ENCODE data around the gene RTP5.

RTP5 gene

DNA sequence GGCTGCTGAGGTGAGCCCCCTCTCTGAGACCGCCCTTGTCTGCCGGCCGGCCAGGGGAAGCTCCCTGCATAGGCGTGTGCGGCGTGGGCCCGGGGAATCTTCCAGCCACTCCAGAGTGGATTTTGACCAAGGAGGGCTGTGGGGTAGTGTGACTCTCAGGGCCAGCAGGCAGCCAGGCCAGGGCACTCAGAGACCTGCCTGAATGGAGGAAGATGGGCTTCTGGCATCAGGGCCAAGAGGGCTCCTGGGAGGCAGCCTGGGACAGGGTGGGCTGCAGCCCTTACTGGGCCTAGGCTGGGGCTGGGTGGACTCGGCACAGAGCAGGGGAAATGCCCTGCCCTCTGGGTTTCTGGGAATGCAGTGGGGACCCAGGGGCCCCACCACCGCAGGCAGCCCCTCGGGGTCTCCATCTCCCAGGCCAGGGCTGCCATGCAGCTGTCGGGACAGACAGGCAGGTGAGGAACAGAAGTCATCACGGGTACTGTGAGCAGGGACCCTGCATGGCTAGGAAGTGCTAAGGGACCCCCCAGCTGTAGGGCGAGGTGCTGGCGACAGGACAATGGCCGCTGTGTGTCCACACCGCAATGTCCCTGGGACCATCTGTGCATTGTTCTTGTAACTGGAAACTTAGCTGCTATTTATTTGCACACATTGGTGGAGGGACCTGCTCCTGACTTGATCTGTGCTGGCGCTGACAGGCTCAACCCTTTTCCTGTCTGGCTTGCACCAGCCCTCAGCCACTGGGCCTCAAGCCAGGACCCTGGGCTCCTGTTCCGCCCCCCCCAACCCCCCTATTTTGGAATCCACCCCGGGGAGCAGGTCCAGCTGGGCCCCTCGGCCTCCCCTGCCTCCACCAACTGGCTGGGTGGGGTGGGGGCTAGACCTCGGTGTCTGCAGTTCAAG, 14.9 kb upstream of the RTP5 start:
- in situ Hi-C loops (cut with MboI; ENCODE audit: low pct_unique_long_range_greater_than_20kb, low sequenced_read_pairs, unreplicated experiment): no loop called here
- no peak for DNase-seq (ENCODE audit: low spot score)
- TF ChIP-seq, protein P1, sequence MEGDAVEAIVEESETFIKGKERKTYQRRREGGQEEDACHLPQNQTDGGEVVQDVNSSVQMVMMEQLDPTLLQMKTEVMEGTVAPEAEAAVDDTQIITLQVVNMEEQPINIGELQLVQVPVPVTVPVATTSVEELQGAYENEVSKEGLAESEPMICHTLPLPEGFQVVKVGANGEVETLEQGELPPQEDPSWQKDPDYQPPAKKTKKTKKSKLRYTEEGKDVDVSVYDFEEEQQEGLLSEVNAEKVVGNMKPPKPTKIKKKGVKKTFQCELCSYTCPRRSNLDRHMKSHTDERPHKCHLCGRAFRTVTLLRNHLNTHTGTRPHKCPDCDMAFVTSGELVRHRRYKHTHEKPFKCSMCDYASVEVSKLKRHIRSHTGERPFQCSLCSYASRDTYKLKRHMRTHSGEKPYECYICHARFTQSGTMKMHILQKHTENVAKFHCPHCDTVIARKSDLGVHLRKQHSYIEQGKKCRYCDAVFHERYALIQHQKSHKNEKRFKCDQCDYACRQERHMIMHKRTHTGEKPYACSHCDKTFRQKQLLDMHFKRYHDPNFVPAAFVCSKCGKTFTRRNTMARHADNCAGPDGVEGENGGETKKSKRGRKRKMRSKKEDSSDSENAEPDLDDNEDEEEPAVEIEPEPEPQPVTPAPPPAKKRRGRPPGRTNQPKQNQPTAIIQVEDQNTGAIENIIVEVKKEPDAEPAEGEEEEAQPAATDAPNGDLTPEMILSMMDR (IDR thresholded peaks at IDR 0.05; ENCODE audit: extremely low read depth, insufficient read depth, missing control alignments): no peak

DNA sequence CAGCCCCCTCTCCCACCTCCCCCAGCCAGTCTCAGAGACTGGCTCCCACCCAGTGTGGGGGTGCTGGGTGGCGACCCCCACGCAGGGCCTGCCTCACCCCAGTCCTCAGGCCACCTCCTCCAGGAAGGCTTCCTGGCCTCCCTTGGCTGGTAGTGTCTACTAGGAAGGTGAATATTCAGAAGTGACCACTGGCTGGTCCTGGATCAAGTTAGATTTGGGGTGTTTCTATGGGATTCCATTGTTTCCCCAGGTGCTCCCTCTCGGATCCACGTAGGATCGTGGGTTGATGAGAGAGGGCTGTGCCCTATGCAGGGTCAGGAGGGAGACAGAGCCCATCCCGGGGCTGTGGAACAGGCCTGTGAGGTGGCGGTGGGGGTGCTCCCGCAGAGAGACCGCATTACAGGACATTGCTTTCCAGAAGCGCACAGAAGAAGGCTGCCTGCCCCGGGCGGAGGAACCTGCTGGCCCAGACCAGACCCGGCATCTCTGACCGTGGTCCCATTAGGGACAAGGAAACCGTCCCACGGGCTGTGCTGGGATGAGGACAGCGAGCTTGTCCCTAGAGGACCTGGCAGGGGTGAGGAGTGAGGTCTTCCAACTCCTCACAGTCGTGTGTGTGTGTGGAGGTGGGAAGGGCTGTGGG, 14.2 kb upstream of the RTP5 start:
- in situ Hi-C loops (cut with MboI; ENCODE audit: low pct_unique_long_range_greater_than_20kb, low sequenced_read_pairs, unreplicated experiment): no loop called here
- TF ChIP-seq, protein P1 (IDR thresholded peaks at IDR 0.05; ENCODE audit: extremely low read depth, insufficient read depth, missing control alignments): no peak
- DNase-seq (ENCODE audit: low spot score): no peak

DNA sequence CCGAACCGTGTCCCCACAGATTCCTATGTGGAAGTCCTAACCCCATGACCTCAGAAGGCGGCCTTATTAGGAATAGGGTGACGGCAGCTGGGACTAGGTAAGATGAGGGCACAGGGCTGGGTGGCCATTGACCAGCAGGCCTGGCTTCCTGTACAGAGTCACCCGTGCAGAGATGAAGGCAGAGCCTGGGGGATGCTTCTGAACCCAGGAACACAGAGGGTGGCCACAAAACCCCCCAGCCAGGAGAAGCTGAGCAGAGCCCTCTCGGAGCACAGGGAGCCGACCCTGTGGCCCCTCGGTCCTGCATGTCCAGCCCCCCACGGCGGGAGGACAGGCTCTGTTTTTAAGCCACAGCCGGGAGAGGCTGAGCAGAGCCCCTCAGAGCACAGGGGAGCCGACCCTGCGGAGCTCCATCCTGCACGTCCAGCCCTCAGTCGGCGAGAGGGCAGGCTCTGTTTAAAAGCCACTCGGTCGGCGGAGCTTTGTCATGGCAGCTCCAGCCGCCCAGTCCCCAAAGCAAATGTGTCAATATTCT, 13.6 kb upstream of the RTP5 start:
- in situ Hi-C loops (cut with MboI; ENCODE audit: low pct_unique_long_range_greater_than_20kb, low sequenced_read_pairs, unreplicated experiment): no loop called here
- no peak for DNase-seq (ENCODE audit: low spot score)
- TF ChIP-seq, protein P1 (IDR thresholded peaks at IDR 0.05; ENCODE audit: extremely low read depth, insufficient read depth, missing control alignments): no peak

DNA sequence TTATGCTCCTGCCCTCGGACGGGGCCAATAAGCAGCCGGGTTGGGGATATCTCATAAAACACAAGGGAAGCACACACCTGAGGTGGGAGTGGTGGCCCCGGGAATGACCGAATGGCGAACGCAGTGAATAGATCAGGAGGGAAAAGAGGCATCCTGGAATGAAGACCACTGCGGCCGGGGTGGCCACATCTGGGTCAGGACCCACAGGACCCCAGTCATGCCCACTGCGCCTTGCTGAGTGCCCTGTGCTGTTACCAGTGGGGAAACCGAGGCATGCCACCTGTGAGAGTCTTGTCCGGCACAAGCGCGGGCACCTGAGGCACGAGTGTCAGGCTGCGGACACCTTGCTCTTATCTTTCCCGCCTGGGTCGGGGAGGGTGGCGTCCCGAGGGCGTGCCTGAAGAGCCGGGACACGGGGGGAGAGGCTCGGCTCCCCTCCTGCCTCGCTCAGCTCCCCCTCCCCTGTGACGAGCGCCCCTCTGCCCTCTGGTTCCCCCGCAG, 12.4 kb upstream of the RTP5 start:
- DNase-seq (ENCODE audit: low spot score): no peak
- in situ Hi-C loops (cut with MboI; ENCODE audit: low pct_unique_long_range_greater_than_20kb, low sequenced_read_pairs, unreplicated experiment): no loop called here
- TF ChIP-seq, protein P1 (IDR thresholded peaks at IDR 0.05; ENCODE audit: extremely low read depth, insufficient read depth, missing control alignments): no peak

DNA sequence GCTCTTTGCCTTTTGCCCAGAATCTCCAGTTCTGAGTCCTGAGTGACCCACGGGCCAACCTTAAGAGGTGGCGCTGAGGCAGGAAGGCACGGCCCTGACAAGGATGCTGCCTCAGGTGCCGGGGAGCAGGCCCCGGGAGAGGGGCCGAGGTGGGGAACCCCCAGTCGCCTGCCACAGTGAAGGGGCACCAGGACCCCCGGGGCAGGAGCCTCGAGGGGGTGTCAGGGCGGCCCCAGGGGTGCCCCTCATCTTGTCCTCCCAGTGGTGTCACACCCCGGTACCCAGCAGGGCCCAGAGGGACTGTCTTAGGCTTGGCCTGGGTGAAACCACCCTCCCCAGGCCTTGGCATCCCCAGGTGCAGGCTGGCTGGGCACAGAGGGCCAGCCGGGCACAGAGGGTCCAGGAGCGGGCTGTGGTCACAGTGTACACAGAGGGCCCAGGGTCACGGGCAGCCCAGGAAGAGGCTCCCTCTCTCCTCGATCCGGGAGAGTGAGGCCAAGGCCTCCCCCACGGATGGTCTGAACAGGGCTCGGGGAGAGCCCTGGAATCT, 11.9 kb upstream of the RTP5 start:
- TF ChIP-seq, protein P1 (IDR thresholded peaks at IDR 0.05; ENCODE audit: extremely low read depth, insufficient read depth, missing control alignments): no peak
- in situ Hi-C loops (cut with MboI; ENCODE audit: low pct_unique_long_range_greater_than_20kb, low sequenced_read_pairs, unreplicated experiment): no loop called here
- no peak for DNase-seq (ENCODE audit: low spot score)

DNA sequence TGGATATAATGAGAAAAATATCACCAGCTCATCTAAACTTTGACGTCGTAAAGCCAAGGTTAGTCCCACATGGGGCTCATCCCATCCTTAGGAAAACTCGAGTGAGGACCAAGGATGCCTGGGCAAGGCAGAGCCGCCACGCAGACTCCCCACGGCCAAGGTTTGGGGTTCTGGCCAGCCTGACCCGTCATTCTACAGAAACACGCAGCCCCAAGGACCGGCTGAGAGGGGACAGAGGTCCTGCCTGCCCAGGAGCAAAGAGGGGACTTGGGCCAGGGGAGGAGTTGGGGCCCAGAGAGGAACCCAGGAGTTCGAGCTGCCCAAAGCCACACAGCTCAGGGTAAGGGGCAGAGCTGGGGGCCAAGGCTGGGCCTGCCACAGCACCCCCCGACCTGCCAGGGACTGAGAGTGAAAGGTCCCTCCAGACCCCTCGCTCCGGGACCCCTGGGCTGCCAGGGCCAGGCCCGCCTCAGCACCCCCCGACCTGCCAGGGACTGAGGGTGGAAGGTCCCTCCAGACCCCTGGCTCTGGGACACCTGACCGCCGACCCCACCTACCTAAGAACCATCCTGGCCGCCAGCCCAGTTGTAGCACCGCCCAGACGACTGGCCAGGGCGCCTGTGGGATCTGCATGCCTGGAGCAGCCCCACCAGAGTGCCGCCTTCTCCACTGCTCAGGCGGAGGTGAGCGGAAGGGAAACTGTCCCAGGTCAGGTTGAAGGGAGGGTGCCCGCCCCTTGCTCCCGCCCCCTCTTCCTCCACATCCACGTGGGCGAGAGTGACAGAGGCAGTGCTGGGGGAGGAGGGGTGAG, 11.1 kb upstream of the RTP5 start, which contains the start of gene PDCD1:
Gene PDCD1, minus strand, starts transcription at position 689 of the 811 bp plus-strand sequence. Its CDS starts 56 bp downstream, at position 633.
- TF ChIP-seq, protein P1 (IDR thresholded peaks at IDR 0.05; ENCODE audit: extremely low read depth, insufficient read depth, missing control alignments): no peak
- in situ Hi-C loops (cut with MboI; ENCODE audit: low pct_unique_long_range_greater_than_20kb, low sequenced_read_pairs, unreplicated experiment): no loop called here
- peak; percentile 84 for DNase-seq (ENCODE audit: low spot score)
